Stimulated activated CD4-positive, alpha-beta T cell treated with anti-CD3 and anti-CD28 coated beads, TNF-alpha, amount 100 ng/mL, for 4 hours (primary cell): ENCODE data around the gene FYN.

Source experiments
- DNase-seq, 3 experiments: peaks; one replicate each; pipeline ENCODE4 v3.0.0-alpha.2; 2020; ENCODE audit warnings: low read depth in 3 of 3

The FYN gene

DNA sequence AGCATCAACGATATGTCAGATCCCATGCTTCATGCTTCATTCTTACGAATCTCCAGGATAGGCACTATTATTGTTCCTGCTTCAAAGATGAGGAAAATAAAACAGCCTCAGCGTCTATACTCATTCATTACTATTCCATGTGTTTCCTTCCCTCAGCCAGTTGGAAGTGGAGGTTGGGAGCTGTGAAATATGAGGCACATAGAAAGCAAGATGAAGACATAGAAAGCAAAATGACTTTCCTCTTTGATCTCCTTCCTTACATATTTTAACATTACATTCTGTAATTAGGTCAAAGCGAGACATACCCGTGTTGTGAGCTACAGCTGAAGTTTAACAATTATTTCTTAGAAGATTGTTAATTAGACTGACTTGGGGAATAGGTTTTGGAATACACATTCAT lies 125.4 kb downstream of the FYN start:
- no peak for DNase-seq

- no peak for DNase-seq
Measured at GRCh38 chr6:111747396-111747795, 125.9 kb downstream of the FYN start.

- no peak for DNase-seq
Measured at GRCh38 chr6:111746983-111747382, 126.3 kb downstream of the FYN start.

DNA sequence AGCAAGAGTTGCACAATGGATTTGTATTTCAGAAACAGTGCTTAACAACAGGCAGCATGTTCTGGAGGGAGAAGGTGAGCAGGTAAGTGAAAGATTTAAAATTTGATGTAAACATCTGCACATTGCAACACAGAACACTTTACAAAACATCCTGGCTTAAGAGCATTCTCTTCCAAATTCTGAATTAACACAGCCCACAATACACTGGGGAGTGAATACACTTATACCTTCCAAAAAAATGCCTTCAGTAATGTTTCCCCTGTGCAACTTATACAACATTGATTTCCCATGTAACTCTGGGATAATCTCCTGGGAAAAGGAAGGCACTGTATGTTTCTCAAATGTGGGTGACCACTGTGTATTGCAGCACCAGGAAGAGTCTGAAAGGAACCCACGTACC lies 127.6 kb downstream of the FYN start:
- DNase-seq = no peak

DNA sequence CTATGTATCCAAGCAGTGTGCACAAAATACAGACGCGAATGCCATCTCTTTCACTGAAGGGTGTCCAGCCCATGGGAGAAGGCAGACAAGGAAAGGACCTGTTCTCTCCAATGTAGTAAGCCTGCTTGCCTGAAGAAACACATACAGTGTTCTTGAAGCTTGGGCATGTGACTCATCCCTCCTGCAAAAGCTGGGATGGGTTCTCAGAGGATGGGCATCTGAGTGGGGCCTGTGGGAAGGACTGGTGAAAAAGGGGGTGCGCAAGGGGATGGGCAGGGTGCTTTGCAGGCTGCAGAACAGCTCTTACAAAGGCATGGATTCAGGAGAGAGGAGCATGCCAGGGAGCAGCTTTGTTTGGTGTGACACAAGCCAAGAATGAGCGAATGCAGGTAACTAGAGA lies 128.1 kb downstream of the FYN start:
- DNase-seq = no peak

- no peak for DNase-seq
Measured at GRCh38 chr6:111743862-111744692, 129.2 kb downstream of the FYN start.

DNA sequence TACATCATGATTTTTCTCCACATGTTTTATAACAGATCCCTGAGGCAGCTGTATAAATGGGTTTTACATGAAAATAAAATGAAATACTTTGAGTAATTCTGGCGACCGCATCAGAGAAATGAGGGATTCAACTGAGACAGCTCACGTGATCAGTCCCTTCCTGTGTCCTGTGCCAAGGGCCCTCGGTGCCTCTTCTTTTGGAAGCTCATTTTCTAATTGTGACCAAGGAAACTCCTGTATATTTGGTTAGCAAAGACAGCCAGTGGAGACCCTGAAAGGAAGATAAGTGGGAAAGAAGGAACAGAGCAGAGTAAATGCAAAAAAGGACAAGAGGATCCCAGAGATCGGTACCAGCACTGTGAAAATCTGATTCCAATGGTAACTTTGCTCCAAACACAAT lies 129.9 kb downstream of the FYN start:
- DNase-seq = no peak

- no peak for DNase-seq
Measured at GRCh38 chr6:111741177-111741952, 131.9 kb downstream of the FYN start.

GRCh38 chr6:111740506-111740905 lies 132.7 kb downstream of the FYN start:
- DNase-seq = no peak

- no peak for DNase-seq
Measured at GRCh38 chr6:111739257-111739696, 134.0 kb downstream of the FYN start.

DNA sequence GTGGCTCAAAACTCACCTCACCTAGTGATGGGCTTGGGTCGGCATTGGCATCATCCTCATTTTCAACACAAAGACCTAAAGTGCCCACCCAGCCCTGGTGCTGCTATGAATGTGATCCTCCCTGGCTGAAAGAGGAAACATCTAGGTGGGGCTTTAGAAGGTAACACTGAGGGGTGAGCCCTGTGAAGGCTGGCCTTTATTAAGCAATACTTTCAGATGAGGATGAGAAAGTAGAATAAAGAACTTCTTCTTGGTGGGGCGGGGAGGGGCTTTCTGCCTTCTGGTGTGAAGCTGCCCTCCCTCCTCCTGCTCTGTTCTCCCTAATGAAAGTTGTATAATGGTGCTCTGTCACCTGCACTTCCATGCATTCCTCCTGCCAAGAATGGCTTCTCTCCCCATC lies 134.6 kb downstream of the FYN start:
- DNase-seq = no peak

GRCh38 chr6:111738156-111738555 lies 135.1 kb downstream of the FYN start:
- no peak for DNase-seq

DNA sequence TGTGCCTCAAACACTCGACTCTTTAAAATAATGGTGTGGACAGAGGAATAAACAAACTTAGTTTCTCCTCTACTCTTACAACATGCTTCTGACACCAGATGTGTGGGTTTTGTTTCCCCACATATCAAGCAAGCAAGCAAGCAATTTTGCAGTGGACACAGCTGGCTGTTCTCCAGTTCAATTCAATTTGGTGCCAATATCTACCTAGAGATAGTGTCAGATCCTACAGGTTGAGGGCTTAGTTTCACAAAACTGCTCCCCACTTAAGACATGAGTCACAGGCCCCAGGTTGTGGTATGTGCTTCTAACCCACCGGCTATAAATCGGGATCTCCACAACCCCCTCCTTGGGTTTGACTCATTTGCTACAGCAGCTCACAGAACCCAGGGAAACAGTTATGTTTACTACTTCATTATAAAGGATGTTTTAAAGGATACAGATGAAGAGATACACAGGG lies 136.2 kb downstream of the FYN start:
- no peak for DNase-seq

- no peak for DNase-seq
Measured at GRCh38 chr6:111736005-111736608, 137.1 kb downstream of the FYN start.

DNA sequence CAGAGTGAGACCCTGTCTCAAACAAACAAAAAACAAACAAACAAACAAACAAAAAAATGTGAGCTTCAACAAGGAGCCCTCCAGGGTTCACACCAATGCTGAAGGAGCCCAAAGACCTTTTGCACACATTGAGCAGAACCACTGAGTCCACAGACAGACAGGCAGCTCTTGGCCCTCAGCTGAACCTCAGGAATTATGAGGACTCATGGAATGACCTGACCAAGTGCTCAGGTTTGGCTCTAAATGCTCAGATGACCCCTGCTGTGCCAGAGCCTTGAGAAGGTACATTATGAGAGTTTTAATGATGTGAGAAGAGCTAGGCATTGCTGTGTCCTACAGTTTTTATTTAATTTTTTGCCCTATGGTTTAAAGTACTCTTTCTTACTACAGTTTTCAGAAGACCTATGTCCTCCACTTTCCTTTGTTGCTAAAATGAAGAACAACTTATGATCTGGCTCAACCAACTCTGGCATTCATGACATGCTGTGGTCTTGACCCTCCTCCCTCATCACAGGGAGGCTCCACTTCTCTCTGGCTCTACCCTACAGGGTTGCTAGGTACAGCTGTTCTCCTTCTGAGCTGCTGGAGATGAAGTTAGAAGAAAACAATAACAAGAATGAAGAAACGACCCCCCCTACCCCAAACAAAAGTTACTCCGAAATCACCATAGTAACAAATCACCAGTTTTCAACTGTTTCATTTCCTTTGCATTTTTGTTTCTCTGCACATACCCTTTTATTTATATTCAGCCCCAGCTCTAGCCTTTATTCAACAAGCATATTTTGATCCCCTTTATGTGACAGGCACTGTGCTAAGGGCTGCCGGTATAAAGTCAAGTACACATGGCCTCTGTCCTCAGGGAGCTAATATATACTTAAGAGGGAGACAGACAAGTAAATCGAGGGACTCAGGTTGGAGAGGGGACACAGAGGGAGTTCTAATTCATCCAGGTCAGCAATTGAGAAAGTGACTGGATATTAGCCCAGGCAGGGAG lies 138.9 kb downstream of the FYN start:
- no peak for DNase-seq

DNA sequence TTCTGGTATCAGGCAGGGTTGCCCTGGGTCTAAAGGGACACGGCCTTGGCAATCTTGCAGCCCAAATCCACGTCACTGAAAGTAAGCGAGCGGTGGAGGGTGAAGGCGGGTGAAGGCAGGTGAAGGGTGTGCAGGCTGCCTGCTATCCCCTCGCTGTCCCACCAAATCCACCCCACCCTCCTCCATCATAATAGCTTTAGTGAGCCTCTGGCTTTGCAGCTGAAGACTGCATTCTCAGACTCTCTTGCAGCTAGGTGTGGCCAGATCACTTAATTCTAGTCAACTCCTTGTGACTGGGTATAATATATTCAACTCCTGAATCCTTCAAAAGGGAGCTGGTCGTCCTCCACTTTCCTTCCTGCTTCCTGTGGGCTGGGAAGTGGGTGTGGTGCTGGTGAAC lies 140.9 kb downstream of the FYN start:
- DNase-seq = no peak

- DNase-seq = no peak
Measured at GRCh38 chr6:111731456-111732195, 141.6 kb downstream of the FYN start.

DNA sequence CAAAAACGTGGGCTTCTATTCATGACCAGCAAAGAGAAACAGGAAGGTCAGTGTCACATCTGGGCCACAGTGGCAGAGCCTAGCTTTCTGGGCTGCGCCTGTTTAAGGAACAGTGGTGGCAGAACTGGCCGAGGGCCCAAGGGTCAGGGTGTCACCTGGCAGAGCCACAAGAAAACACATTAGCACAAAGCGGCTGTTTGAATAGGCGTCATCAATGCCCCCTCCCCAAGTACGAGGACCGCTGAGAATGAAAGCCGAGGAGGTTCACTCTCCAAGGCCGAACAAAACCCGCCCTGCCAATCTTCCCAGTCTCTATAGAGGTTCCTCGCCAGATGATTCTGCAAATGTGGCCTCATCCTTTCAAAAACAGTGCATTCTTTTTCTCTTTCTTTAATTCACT lies 142.4 kb downstream of the FYN start:
- DNase-seq = no peak

DNA sequence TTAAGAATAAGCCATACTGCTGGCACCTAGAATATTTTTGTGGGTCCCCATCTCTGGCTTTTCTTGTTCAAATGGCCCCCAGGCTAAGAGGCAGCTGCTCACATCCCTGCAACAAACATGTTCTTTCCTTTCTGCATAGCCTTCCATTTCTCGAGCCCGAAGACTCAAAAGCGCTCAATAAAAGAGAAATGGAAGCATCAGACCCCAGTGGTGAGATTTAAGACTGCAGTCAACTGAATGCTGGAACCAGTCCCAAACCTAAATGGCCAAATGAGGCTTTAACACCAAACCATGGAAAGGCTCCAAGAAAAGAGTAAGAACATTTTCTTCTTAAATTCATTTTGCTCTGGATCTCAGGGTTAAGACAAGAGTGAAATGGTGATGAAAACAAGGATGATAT lies 145.4 kb downstream of the FYN start:
- DNase-seq = no peak

DNA sequence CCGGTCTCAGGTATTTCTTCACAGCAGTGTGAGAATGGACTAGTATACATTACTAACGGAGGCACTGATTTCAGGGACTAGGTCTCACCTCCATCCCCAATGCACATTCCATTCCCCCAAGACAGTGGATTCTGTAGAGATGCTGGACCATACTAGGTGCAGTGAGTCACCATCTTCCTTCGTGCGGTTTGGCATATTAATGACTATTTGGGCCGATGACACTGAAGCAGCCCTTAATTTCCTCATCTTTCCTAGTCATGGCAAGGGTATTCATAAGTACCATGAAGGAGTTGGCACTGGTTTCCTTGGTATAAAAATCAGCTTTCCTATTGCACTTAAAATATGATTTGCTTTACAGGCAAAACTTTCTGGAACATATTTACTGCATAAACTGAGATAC lies 146.2 kb downstream of the FYN start:
- DNase-seq = no peak
